ENCODE data around the gene HS3ST6.
"Not testable (repeated sequence)": the region's sequence is repeated elsewhere in the genome, so short reads cannot be mapped to it uniquely, and the experiment has no call there.

Gene HS3ST6

GRCh38 chr16:1946495-1947368 lies 28.5 kb upstream of the HS3ST6 start:
- no peak for DNase-seq

- DNase-seq = no peak
These were observed 27.6 kb upstream of the HS3ST6 start for GRCh38 chr16:1945559-1946391.

- no peak for DNase-seq
These were observed 26.5 kb upstream of the HS3ST6 start for GRCh38 chr16:1944612-1945199.

GRCh38 chr16:1942810-1943726 lies 24.9 kb upstream of the HS3ST6 start, which contains the start of gene MSRB1:
Gene MSRB1, minus strand, starts transcription at chr16:1943199. Its CDS starts 43 bp downstream, at chr16:1943156.
- peak; percentile 99 for DNase-seq

- no peak for DNase-seq
These were observed 24.0 kb upstream of the HS3ST6 start for GRCh38 chr16:1942047-1942809.

GRCh38 chr16:1941162-1942046 lies 23.2 kb upstream of the HS3ST6 start:
- no peak for DNase-seq

- DNase-seq = no peak
These were observed 22.3 kb upstream of the HS3ST6 start for GRCh38 chr16:1940273-1941161.

- not testable (repeated sequence) for DNase-seq
These were observed 21.6 kb upstream of the HS3ST6 start for GRCh38 chr16:1939833-1940232.

- DNase-seq = no peak
These were observed 20.7 kb upstream of the HS3ST6 start for GRCh38 chr16:1938910-1939309.

- DNase-seq = peak; percentile 13
These were observed 20.1 kb upstream of the HS3ST6 start for GRCh38 chr16:1938316-1938715.

- DNase-seq = no peak
These were observed 18.8 kb upstream of the HS3ST6 start for GRCh38 chr16:1936945-1937479.

- DNase-seq = no peak
These were observed 15.0 kb upstream of the HS3ST6 start for GRCh38 chr16:1933097-1933661.

- DNase-seq = no peak
These were observed 14.1 kb upstream of the HS3ST6 start for GRCh38 chr16:1932050-1933028.

- no peak for DNase-seq
These were observed 12.1 kb upstream of the HS3ST6 start for GRCh38 chr16:1930338-1930720.

GRCh38 chr16:1929578-1930337 lies 11.5 kb upstream of the HS3ST6 start:
- DNase-seq = peak; percentile 90

GRCh38 chr16:1929105-1929504 lies 10.9 kb upstream of the HS3ST6 start:
- no peak for DNase-seq

GRCh38 chr16:1926271-1926670 lies 8.1 kb upstream of the HS3ST6 start:
- no peak for DNase-seq

Measured in CD4-positive, alpha-beta T cell treated with Interleukin-17A for 1 hour (primary cell).